ENCODE data around the gene DSTYK.
"Not testable (repeated sequence)": the region's sequence is repeated elsewhere in the genome, so short reads cannot be mapped to it uniquely, and the experiment has no call there.

The DSTYK gene

GRCh38 chr1:205216588-205216987 lies 5.1 kb upstream of the DSTYK start:
- no peak for DNase-seq

- DNase-seq: no peak
Observed at GRCh38 chr1:205214756-205215155, 3.3 kb upstream of the DSTYK start.

- DNase-seq: no peak
Observed at GRCh38 chr1:205211839-205212536, 486 bp upstream of the DSTYK start.

GRCh38 chr1:205210756-205211168 lies 740 bp downstream of the DSTYK start:
- no peak for DNase-seq

GRCh38 chr1:205208811-205209210 lies 2.7 kb downstream of the DSTYK start:
- DNase-seq: no peak

DNA sequence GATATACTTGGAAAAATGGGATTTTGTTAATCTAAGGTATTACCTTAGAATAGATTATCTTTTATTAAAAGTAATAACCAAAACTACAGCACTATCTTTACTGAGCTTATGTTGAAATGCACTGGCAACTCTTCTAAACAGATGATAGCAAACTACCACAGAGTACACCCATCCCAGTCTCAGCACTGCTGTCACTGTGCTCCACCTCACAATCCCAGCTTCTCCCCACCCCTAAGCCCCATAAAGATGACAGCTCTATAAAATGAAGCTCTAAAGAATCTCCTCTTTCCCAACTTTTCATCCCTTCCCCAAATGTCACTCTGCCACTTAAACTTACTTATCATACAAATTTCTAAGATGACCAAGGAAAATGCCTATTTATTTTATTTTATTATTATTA lies 6.4 kb downstream of the DSTYK start:
- no peak for DNase-seq

DNA sequence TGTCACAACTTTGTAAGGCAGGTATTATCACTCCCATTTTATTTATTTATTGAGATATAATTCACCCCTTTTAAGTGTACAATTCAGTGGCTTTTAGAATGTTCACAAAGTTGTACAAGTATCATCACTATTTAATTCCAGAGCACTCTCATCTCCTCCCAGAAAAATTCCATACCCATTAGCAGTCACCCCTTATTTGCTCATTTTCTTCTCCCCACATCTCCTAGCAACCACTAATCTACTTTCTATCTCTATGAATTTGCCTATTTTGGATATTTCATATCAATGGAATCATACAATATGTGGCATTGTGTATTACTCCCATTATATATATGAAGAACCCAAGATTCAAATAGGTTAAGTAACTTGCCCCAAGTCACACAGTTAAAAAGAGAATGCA lies 7.0 kb downstream of the DSTYK start:
- no peak for DNase-seq

DNA sequence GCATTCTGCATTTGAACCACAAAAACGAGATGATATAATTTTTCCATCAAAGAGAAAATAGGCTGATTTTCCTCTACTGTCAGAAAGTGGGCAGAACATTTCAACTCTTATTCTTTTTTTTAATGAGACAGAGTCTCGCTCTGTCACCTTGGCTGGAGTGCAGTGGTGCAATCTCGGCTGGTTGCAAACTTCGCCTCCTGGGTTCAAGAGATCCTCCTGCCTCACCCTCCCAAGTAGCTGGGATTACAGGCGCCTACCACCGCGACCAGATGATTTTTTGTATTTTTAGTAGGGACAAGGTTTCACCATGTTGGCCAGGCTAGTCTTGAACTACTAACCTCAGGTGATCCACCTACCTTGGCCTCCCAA lies 11.6 kb downstream of the DSTYK start:
- DNase-seq: no peak

- DNase-seq: no peak
Observed at GRCh38 chr1:205199090-205199930, 12.2 kb downstream of the DSTYK start.

DNA sequence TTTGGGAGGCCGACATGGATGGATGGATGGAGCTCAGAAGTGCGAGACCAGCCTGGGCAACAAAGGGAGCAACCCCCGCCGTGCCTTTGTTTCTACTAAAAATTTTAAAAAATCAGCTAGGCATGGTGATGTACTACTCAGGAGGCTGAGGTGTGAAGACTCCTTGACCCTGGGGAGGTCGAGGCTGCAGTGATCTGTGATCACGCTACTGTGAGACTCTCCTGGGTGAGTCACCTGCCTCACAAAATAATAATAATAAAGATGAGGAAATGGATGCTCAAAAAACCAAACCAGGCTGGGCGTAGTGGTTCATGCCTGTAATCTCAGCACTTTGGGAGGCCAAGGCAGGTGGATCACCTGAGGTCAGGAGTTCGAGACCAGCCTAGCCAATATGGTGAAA lies 19.2 kb downstream of the DSTYK start:
- DNase-seq: no peak

DNA sequence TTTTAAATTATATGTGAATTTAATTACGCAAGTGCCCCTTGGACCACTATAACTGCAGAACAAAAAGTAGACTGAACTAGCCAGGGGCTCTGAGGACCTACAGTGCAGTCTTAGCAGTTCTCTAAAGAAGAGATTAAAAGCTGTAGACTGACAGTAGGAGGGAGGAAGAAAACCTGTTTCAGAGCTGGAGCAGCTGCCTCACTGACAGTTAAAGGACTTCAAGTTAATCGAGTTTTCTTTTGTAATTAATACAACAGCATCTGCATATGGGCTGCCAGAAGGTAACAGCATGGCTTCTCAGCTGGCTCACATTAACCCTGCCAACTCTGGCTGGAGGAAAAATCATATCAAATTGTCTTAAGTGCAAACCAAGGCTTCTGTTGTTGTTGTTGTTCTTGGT lies 19.9 kb downstream of the DSTYK start:
- DNase-seq: no peak

GRCh38 chr1:205190845-205191577 lies 20.5 kb downstream of the DSTYK start:
- DNase-seq: no peak

DNA sequence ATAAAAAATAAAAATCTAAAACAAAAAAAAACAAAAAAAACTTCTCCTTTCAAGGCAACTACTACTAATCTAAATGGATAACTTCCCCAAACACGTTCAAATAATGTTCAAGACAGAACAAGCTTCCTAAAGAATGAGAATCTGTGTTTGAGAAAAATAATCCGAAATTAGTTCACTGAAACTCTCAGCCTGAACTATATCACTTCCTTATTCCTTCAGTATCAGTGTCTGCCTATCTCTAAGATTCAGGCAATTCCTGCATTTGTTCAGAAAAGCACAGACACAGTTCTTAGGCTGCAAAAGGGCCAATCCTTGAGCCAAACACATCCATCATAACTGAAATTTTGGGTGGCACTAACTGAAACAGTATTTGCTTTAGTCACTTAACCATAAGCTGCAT lies 22.4 kb downstream of the DSTYK start:
- DNase-seq: no peak

DNA sequence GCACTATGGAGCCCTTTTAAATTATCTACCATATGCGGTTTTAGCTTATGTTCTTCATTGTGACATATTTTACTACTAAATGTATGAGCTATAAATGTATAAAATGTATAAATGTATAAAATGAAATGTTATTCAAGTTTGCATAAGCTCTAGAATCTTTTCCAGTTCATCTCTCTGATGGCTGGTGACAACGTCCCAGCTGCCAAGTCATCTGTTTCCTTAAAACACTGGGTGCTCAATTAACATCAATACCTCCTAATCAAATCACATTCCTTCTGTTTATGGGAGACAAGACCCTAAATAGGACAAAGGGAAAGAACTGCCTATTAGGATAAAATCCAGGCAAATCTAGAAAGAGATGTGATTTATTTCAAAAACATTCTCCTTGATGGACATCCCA lies 22.9 kb downstream of the DSTYK start:
- DNase-seq: no peak

DNA sequence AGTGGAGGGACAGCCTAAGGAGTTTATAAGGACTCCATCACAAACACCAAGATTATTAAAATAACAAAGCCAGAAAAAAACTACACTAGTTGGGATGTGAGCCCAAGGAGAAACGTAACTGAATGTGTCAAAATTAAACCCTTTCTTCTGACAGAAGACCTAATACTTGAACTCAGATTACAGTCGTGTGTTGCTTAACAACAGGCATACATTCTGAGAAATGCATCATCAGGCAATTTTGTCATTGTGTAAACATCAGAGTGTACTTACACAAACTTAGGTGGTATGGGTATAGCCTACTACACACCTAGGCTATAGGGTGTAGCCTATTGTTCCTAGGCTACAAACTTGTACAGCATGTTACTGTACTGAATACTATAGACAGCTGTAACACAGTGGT lies 23.4 kb downstream of the DSTYK start:
- no peak for DNase-seq

GRCh38 chr1:205187420-205187819 lies 24.1 kb downstream of the DSTYK start:
- no peak for DNase-seq

GRCh38 chr1:205186191-205186590 lies 25.3 kb downstream of the DSTYK start:
- no peak for DNase-seq

GRCh38 chr1:205183676-205184335 lies 27.7 kb downstream of the DSTYK start:
- DNase-seq: no peak

DNA sequence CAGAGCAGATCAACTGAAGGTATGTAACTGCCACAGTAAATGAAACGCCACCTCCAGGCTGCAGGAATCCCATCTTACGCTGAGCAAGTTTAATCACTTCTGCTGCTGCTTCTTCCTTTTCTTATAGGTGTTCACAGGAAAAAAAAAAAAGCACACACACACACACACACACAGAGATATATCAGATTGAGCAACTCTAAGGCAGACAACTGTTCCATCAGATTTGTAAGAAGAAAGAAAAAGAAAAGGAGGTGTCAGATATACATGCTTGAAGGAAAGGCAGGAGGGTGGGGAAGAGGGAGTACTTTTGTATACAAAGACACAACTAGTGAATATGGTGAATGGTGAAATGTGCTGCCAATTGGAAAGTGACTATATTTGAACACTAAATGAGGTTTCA lies 28.6 kb downstream of the DSTYK start:
- DNase-seq: no peak

GRCh38 chr1:205180331-205180730 lies 31.2 kb downstream of the DSTYK start:
- DNase-seq: not testable (repeated sequence)

GRCh38 chr1:205179842-205180241 lies 31.7 kb downstream of the DSTYK start:
- no peak for DNase-seq

GRCh38 chr1:205172729-205173366 lies 38.7 kb downstream of the DSTYK start:
- no peak for DNase-seq

- DNase-seq: no peak
Observed at GRCh38 chr1:205171369-205171768, 40.1 kb downstream of the DSTYK start.

All from activated gamma-delta T cell treated with Interleukin-2 at 50 U/mL for 16 hours (primary cell).